Measurements from ENCODE around the gene ZNF541. TPM values are rescaled to one million over a fixed set of nuclear protein-coding genes. Genes with fewer than 3 reads are reported as not detected.

Gene ZNF541
- total RNA-seq, 2 experiments from 2014 or later, result 0.11 to 0.14 TPM

- POLR2A ChIA-PET, result no interaction called here
- no peak overlapping the region for H3K4me3 Mint-ChIP-seq
- no peak overlapping the region for H3K27ac Mint-ChIP-seq
- CTCF ChIA-PET, result no interaction called here
- H3K9me3 Mint-ChIP-seq (ENCODE audit: low read depth), result no peaks in the 10 kb centered on the region
- intact Hi-C loops (cut with DNase I, micrococcal nuclease), result no loop called here
- peaks cover 8% of the 10 kb centered on the region for H3K4me1 Mint-ChIP-seq
- DNase-seq, result no peak
- H3K36me3 Mint-ChIP-seq (ENCODE audit: low read depth), result no peaks in the 10 kb centered on the region
- no peak for ATAC-seq
- peaks cover 4% of the 10 kb centered on the region for H3K27me3 Mint-ChIP-seq
Measured at GRCh38 chr19:47569331-47569730, 3.6 kb downstream of the ZNF541 start.

- ChIA-PET CTCF (no interaction called here), POLR2A (no interaction called here)
- Mint-ChIP-seq H3K4me3 (no peak overlapping the region), H3K9me3 (ENCODE audit: low read depth) (no peaks in the 10 kb centered on the region), H3K36me3 (ENCODE audit: low read depth) (no peaks in the 10 kb centered on the region), H3K4me1 (no peaks in the 10 kb centered on the region), H3K27ac (no peak overlapping the region), H3K27me3 (no peaks in the 10 kb centered on the region)
- intact Hi-C loops (cut with DNase I, micrococcal nuclease), result no loop called here
- ATAC-seq (no peak), DNase-seq (no peak)
Measured at GRCh38 chr19:47564081-47564480, 8.9 kb downstream of the ZNF541 start.

- ATAC-seq (no peak), DNase-seq (no peak)
- intact Hi-C loops (cut with DNase I, micrococcal nuclease), result no loop called here
- Mint-ChIP-seq H3K27me3 (no peaks in the 10 kb centered on the region), H3K4me3 (no peak overlapping the region), H3K4me1 (no peaks in the 10 kb centered on the region), H3K9me3 (ENCODE audit: low read depth) (no peaks in the 10 kb centered on the region), H3K27ac (no peak overlapping the region), H3K36me3 (ENCODE audit: low read depth) (no peaks in the 10 kb centered on the region)
- ChIA-PET POLR2A (no interaction called here), CTCF (interaction anchor here (0.7 to 1.6 kb wide), 3 partner anchors 30 to 146 kb away, joined by 3 to 6 read pairs (median 6); partner anchors contain the start of gene NAPA)
Measured at GRCh38 chr19:47561440-47562057, 11.4 kb downstream of the ZNF541 start.

GRCh38 chr19:47560999-47561398 lies 11.9 kb downstream of the ZNF541 start:
- H3K36me3 Mint-ChIP-seq (ENCODE audit: low read depth), result no peaks in the 10 kb centered on the region
- no peaks in the 10 kb centered on the region for H3K4me1 Mint-ChIP-seq
- H3K27ac Mint-ChIP-seq, result no peak overlapping the region
- H3K9me3 Mint-ChIP-seq (ENCODE audit: low read depth), result no peaks in the 10 kb centered on the region
- ChIA-PET POLR2A (interaction anchor here (0.7 kb wide), 1 partner anchor 45 kb away, joined by 3 read pairs; no protein-coding TSS in a partner anchor), CTCF (interaction anchor here (0.7 to 1.6 kb wide), 4 partner anchors 30 to 150 kb away, joined by 3 to 6 read pairs (median 5); partner anchors contain the start of gene NAPA)
- H3K4me3 Mint-ChIP-seq, result no peak overlapping the region
- no peak for DNase-seq
- no peak for ATAC-seq
- intact Hi-C loops (cut with DNase I, micrococcal nuclease), result no loop called here
- H3K27me3 Mint-ChIP-seq, result no peaks in the 10 kb centered on the region

- H3K27ac Mint-ChIP-seq, result no peak overlapping the region
- no peaks in the 10 kb centered on the region for H3K36me3 Mint-ChIP-seq (ENCODE audit: low read depth)
- intact Hi-C loops (cut with DNase I, micrococcal nuclease), result no loop called here
- H3K4me3 Mint-ChIP-seq, result no peak overlapping the region
- ATAC-seq, result no peak
- H3K9me3 Mint-ChIP-seq (ENCODE audit: low read depth), result no peaks in the 10 kb centered on the region
- H3K27me3 Mint-ChIP-seq, result no peaks in the 10 kb centered on the region
- ChIA-PET CTCF (interaction anchor here (0.7 kb wide), 1 partner anchor 163 kb away, joined by 4 read pairs; the partner anchor contains the start of gene EHD2), POLR2A (no interaction called here)
- H3K4me1 Mint-ChIP-seq, result no peaks in the 10 kb centered on the region
- no peak for DNase-seq
Measured at GRCh38 chr19:47550129-47550528, 22.8 kb downstream of the ZNF541 start.

- Mint-ChIP-seq H3K4me3 (no peak overlapping the region), H3K36me3 (ENCODE audit: low read depth) (no peaks in the 10 kb centered on the region), H3K27me3 (no peaks in the 10 kb centered on the region), H3K27ac (no peak overlapping the region), H3K4me1 (peaks cover 2% of the 10 kb centered on the region), H3K9me3 (ENCODE audit: low read depth) (no peaks in the 10 kb centered on the region)
- DNase-seq (no peak), ATAC-seq (no peak)
- intact Hi-C loops (cut with DNase I, micrococcal nuclease), result no loop called here
- ChIA-PET CTCF (interaction anchor here (0.6 to 1.3 kb wide), 3 partner anchors 158 to 265 kb away, joined by 3 to 4 read pairs (median 3); partner anchors contain the start of gene EHD2), POLR2A (no interaction called here)
Measured at GRCh38 chr19:47549261-47549862, 23.6 kb downstream of the ZNF541 start.

GRCh38 chr19:47547199-47547598 lies 25.7 kb downstream of the ZNF541 start:
- Mint-ChIP-seq H3K36me3 (ENCODE audit: low read depth) (no peaks in the 10 kb centered on the region), H3K27me3 (peaks cover 2% of the 10 kb centered on the region), H3K4me1 (peaks cover 2% of the 10 kb centered on the region), H3K27ac (no peak overlapping the region), H3K4me3 (no peak overlapping the region), H3K9me3 (ENCODE audit: low read depth) (no peaks in the 10 kb centered on the region)
- ChIA-PET CTCF (interaction anchor here (1.2 kb wide), 1 partner anchor 138 kb away, joined by 3 read pairs; no protein-coding TSS in a partner anchor), POLR2A (interaction anchor here (0.6 kb wide), 1 partner anchor 57 kb away, joined by 3 read pairs; no protein-coding TSS in a partner anchor)
- ATAC-seq, result no peak
- DNase-seq, result no peak
- intact Hi-C loops (cut with DNase I, micrococcal nuclease), result no loop called here

- Mint-ChIP-seq H3K27me3 (peaks cover 2% of the 10 kb centered on the region), H3K36me3 (ENCODE audit: low read depth) (no peaks in the 10 kb centered on the region), H3K27ac (no peak overlapping the region), H3K9me3 (ENCODE audit: low read depth) (no peaks in the 10 kb centered on the region), H3K4me1 (peaks cover 15% of the 10 kb centered on the region), H3K4me3 (no peak overlapping the region)
- DNase-seq (no peak), ATAC-seq (no peak)
- ChIA-PET POLR2A (no interaction called here), CTCF (interaction anchor here (1.0 kb wide), 1 partner anchor 117 kb away, joined by 3 read pairs; no protein-coding TSS in a partner anchor)
- intact Hi-C loops (cut with DNase I, micrococcal nuclease), result no loop called here
Measured at GRCh38 chr19:47545061-47545948, 27.6 kb downstream of the ZNF541 start.

GRCh38 chr19:47544476-47544875 lies 28.5 kb downstream of the ZNF541 start:
- no peak overlapping the region for H3K4me3 Mint-ChIP-seq

GRCh38 chr19:47544075-47544474 lies 28.9 kb downstream of the ZNF541 start:
- Mint-ChIP-seq H3K4me1 (peaks cover 15% of the 10 kb centered on the region), H3K27me3 (peaks cover 2% of the 10 kb centered on the region), H3K4me3 (no peak overlapping the region), H3K36me3 (ENCODE audit: low read depth) (no peaks in the 10 kb centered on the region), H3K9me3 (ENCODE audit: low read depth) (no peaks in the 10 kb centered on the region), H3K27ac (no peak overlapping the region)
- ChIA-PET POLR2A (no interaction called here), CTCF (interaction anchor here (0.7 kb wide), 1 partner anchor 552 kb away, joined by 3 read pairs; no protein-coding TSS in a partner anchor)
- intact Hi-C loops (cut with DNase I, micrococcal nuclease), result no loop called here
- DNase-seq (no peak), ATAC-seq (no peak)

More at GRCh38 chr19:47544476-47544875, 28.5 kb downstream of the ZNF541 start:
- Mint-ChIP-seq H3K4me1 (peaks cover 15% of the 10 kb centered on the region), H3K9me3 (ENCODE audit: low read depth) (no peaks in the 10 kb centered on the region), H3K36me3 (ENCODE audit: low read depth) (no peaks in the 10 kb centered on the region), H3K27me3 (peaks cover 2% of the 10 kb centered on the region), H3K27ac (no peak overlapping the region)
- ATAC-seq (no peak), DNase-seq (no peak)
- ChIA-PET CTCF (no interaction called here), POLR2A (no interaction called here)
- intact Hi-C loops (cut with DNase I, micrococcal nuclease), result no loop called here

- peak overlapping the region; percentile 55 for H3K27ac Mint-ChIP-seq
- DNase-seq (no peak), ATAC-seq (no peak)
- POLR2A ChIA-PET, result no interaction called here
- no peaks in the 10 kb centered on the region for H3K36me3 Mint-ChIP-seq (ENCODE audit: low read depth)
- H3K4me3 Mint-ChIP-seq, result no peak overlapping the region
- H3K27me3 Mint-ChIP-seq, result peaks cover 2% of the 10 kb centered on the region
- H3K4me1 Mint-ChIP-seq, result peaks cover 15% of the 10 kb centered on the region
- intact Hi-C loops (cut with DNase I, micrococcal nuclease), result no loop called here
- H3K9me3 Mint-ChIP-seq (ENCODE audit: low read depth), result no peaks in the 10 kb centered on the region
- CTCF ChIA-PET, result no interaction called here
Measured at GRCh38 chr19:47542030-47542475, 30.9 kb downstream of the ZNF541 start.
